HEK293T (cell line): ENCODE data around the gene SLAMF1.

Experiments used
- ARNT ChIP-seq: fragments of 450-650 bp; IDR thresholded peaks from 2 replicates; pipeline ENCODE4 v1.6.1; 2017; ENCODE audit warnings: mild to moderate bottlenecking
- BHLHE40 ChIP-seq: fragments of 450-650 bp; IDR thresholded peaks from 2 replicates; pipeline ENCODE4 v1.6.1; 2016; ENCODE audit warnings: mild to moderate bottlenecking, moderate library complexity, borderline replicate concordance
- ELF4 ChIP-seq: fragments of 450-650 bp; IDR thresholded peaks from 2 replicates; pipeline ENCODE4 v1.6.1; 2017; ENCODE audit warnings: antibody characterized with exemption
- FOXA1 ChIP-seq: fragments of 450-650 bp; IDR thresholded peaks from 2 replicates; pipeline ENCODE4 v1.6.1; 2016; ENCODE audit warnings: mild to moderate bottlenecking
- FOXK2 ChIP-seq: fragments of 450-650 bp; IDR thresholded peaks from 2 replicates; pipeline ENCODE4 v1.6.1; 2016; ENCODE audit warnings: mild to moderate bottlenecking
- FOXM1 ChIP-seq: fragments of 450-650 bp; IDR thresholded peaks from 2 replicates; pipeline ENCODE4 v1.6.1; 2017; ENCODE audit warnings: mild to moderate bottlenecking, borderline replicate concordance
- HDGF ChIP-seq: fragments of 450-650 bp; IDR thresholded peaks from 2 replicates; pipeline ENCODE4 v1.6.1; 2017; ENCODE audit warnings: antibody characterized with exemption, borderline replicate concordance
- LEF1 ChIP-seq: fragments of 450-650 bp; IDR thresholded peaks from 2 replicates; pipeline ENCODE4 v1.6.1; 2017; ENCODE audit warnings: mild to moderate bottlenecking, borderline replicate concordance
- PKNOX1 ChIP-seq: fragments of 450-650 bp; IDR thresholded peaks from 2 replicates; pipeline ENCODE4 v1.6.1; 2016
- SP1 ChIP-seq: fragments of 450-650 bp; IDR thresholded peaks from 2 replicates; pipeline ENCODE4 v1.6.1; 2017
- SUZ12 ChIP-seq: fragments of 450-650 bp; IDR thresholded peaks from 2 replicates; pipeline ENCODE4 v1.6.1; 2016; ENCODE audit warnings: mild to moderate bottlenecking
- TARDBP ChIP-seq: fragments of 450-650 bp; IDR thresholded peaks from 2 replicates; pipeline ENCODE4 v1.6.1; 2016
- ZNF384 ChIP-seq: fragments of 450-650 bp; IDR thresholded peaks from 2 replicates; pipeline ENCODE4 v1.6.1; 2016

- no peak for TF ChIP-seq FOXM1
- no peak for TF ChIP-seq SUZ12
- no peak for TF ChIP-seq HDGF
- TF ChIP-seq LEF1, result no peak
- no peak for TF ChIP-seq ZNF384
- no peak for TF ChIP-seq PKNOX1
- no peak for TF ChIP-seq SP1
- TF ChIP-seq ARNT, result no peak
- no peak for TF ChIP-seq FOXA1
- no peak for TF ChIP-seq BHLHE40
- no peak for TF ChIP-seq ELF4
- TF ChIP-seq FOXK2, result no peak
- TF ChIP-seq TARDBP, result no peak
Measured at GRCh38 chr1:160588468-160588867, 58.4 kb downstream of the SLAMF1 start.
